NK-92 (cell line): ENCODE results near the gene CAMK2D.

Experiments used
- DNase-seq: peaks from one replicate; lab custom pipeline; 2025; ENCODE audit not compliant: unreplicated experiment; lab: John Stamatoyannopoulos, UW

CAMK2D gene

GRCh38 chr4:113643505-113643904, 118.0 kb downstream of the CAMK2D start:
- DNase-seq: no peak

GRCh38 chr4:113641025-113641431, 120.5 kb downstream of the CAMK2D start:
- DNase-seq: no peak

- no peak for DNase-seq
These were observed 122.2 kb downstream of the CAMK2D start for GRCh38 chr4:113639326-113639725.

- no peak for DNase-seq
These were observed 123.0 kb downstream of the CAMK2D start for GRCh38 chr4:113638562-113638832.

- no peak for DNase-seq
These were observed 123.5 kb downstream of the CAMK2D start for GRCh38 chr4:113637823-113638561.

GRCh38 chr4:113637363-113637762, 124.2 kb downstream of the CAMK2D start:
- no peak for DNase-seq

GRCh38 chr4:113636877-113637276, 124.7 kb downstream of the CAMK2D start:
- DNase-seq: no peak

GRCh38 chr4:113636438-113636818, 125.1 kb downstream of the CAMK2D start:
- no peak for DNase-seq

GRCh38 chr4:113635739-113636437, 125.7 kb downstream of the CAMK2D start:
- DNase-seq: no peak

GRCh38 chr4:113634081-113634969, 127.2 kb downstream of the CAMK2D start:
- no peak for DNase-seq

GRCh38 chr4:113633467-113633866, 128.1 kb downstream of the CAMK2D start:
- no peak for DNase-seq

GRCh38 chr4:113628711-113629110, 132.8 kb downstream of the CAMK2D start:
- DNase-seq: no peak

GRCh38 chr4:113627321-113627720, 134.2 kb downstream of the CAMK2D start:
- DNase-seq: no peak

- DNase-seq: no peak
These were observed 135.6 kb downstream of the CAMK2D start for GRCh38 chr4:113625902-113626301.

GRCh38 chr4:113623274-113623894, 138.2 kb downstream of the CAMK2D start:
- DNase-seq: no peak

GRCh38 chr4:113621633-113622032, 139.9 kb downstream of the CAMK2D start:
- DNase-seq: no peak

- DNase-seq: no peak
These were observed 141.5 kb downstream of the CAMK2D start for GRCh38 chr4:113620032-113620431.

GRCh38 chr4:113619526-113619925, 142.0 kb downstream of the CAMK2D start:
- DNase-seq: no peak

GRCh38 chr4:113618205-113618604, 143.3 kb downstream of the CAMK2D start:
- no peak for DNase-seq

GRCh38 chr4:113617195-113617594, 144.3 kb downstream of the CAMK2D start:
- DNase-seq: no peak

GRCh38 chr4:113616443-113616842, 145.1 kb downstream of the CAMK2D start:
- DNase-seq: no peak
